ENCODE results near the gene NR2E1.

Gene NR2E1

DNA sequence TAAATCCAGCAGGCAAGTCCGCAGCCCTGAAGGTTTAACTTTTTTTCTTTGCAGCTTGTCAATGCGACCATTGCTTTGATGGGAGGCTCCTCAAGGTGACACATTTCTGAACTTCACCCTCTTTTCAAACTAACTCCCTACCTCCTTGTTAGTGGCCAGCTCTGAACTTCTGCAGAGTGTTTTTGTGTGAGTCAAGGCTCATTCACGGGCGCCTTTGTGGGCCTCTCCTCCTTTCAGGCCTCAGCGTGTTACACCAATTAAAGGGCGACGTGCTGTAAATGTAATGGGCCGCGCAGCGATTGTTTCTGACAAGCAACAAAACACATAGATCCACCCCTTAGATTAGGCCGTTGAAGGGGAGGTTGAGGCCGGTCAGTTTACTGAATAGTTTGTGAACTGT, 45.5 kb upstream of the NR2E1 start:
- TF ChIP-seq ZFX (IDR thresholded peaks at IDR 0.05; ENCODE audit: borderline replicate concordance) (no peak), CTCF (IDR thresholded peaks at IDR 0.05) (no peak)

GRCh38 chr6:108121612-108122011, 44.2 kb upstream of the NR2E1 start:
- H3K27ac ChIP-seq: no peak overlapping the region
- TF ChIP-seq ZFX (IDR thresholded peaks at IDR 0.05; ENCODE audit: borderline replicate concordance) (no peak), CTCF (IDR thresholded peaks at IDR 0.05) (no peak)

More for the DNA sequence above, 45.5 kb upstream of the NR2E1 start:
- no peak overlapping the region for H3K27ac ChIP-seq

GRCh38 chr6:108123481-108123929, 42.3 kb upstream of the NR2E1 start:
- no peak for TF ChIP-seq CTCF (IDR thresholded peaks at IDR 0.05)
- no peak for TF ChIP-seq ZFX (IDR thresholded peaks at IDR 0.05; ENCODE audit: borderline replicate concordance)

GRCh38 chr6:108123946-108124345, 41.9 kb upstream of the NR2E1 start:
- TF ChIP-seq ZFX (IDR thresholded peaks at IDR 0.05; ENCODE audit: borderline replicate concordance) (no peak), CTCF (IDR thresholded peaks at IDR 0.05) (no peak)
- no peak overlapping the region for H3K27ac ChIP-seq

More at GRCh38 chr6:108123481-108123929, 42.3 kb upstream of the NR2E1 start:
- no peak overlapping the region for H3K27ac ChIP-seq

- TF ChIP-seq ZFX (IDR thresholded peaks at IDR 0.05; ENCODE audit: borderline replicate concordance) (no peak), CTCF (IDR thresholded peaks at IDR 0.05) (no peak)
- H3K27ac ChIP-seq: no peak overlapping the region
Observed at GRCh38 chr6:108127056-108127455, 38.8 kb upstream of the NR2E1 start.

GRCh38 chr6:108127826-108128225, 38.0 kb upstream of the NR2E1 start:
- no peak for TF ChIP-seq CTCF (IDR thresholded peaks at IDR 0.05)
- TF ChIP-seq ZFX (IDR thresholded peaks at IDR 0.05; ENCODE audit: borderline replicate concordance): no peak

GRCh38 chr6:108130262-108130661, 35.6 kb upstream of the NR2E1 start:
- TF ChIP-seq CTCF (IDR thresholded peaks at IDR 0.05): no peak
- no peak for TF ChIP-seq ZFX (IDR thresholded peaks at IDR 0.05; ENCODE audit: borderline replicate concordance)
- H3K27ac ChIP-seq: no peak overlapping the region

More at GRCh38 chr6:108127826-108128225, 38.0 kb upstream of the NR2E1 start:
- H3K27ac ChIP-seq: peak overlapping the region; percentile 35

Data from 22Rv1 (cell line).